GM19351 (cell line): ENCODE data around the gene DAPK2.

Source experiments
- ATAC-seq: cut with Tn5 transposase; IDR thresholded peaks from one replicate; pipeline ENCODE4 v1.9.1; 2021; ENCODE audit warnings: mild to moderate bottlenecking, moderate library complexity; ENCODE audit not compliant: unreplicated experiment

Gene DAPK2

DNA sequence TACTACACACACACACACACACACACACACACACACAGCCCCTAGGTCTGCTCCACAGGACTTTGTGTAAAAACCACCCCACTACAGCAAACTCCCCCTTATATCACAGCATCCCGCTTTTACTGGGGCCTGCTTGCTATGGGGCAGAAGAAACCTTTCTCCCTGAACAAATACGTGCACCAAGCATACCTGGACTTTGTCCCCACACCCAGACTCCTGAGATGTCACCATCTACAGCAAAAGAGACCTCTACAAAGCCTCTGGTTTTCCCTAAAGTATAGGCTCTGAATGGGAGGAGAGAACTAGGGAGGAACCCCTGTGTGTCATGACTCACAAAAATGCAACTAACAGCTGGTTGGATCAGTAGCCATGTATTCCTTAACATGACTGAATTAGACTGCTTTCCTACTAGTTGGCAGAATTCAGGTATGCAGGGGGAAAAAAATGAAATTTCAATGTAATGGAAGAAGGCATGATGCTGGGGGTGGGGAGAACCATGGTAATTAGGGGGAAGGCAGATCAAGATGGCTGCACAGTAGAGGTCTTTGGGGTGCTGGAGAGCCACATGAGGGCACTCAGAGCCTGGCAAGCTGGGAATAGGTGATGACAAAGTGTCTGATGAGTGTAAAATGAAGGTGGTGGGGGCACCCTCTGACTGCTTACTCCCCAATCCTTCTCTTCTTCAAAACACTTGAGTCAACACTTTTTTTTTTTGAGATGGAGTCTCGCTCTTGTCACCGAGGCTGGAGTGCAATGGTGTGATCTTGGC, 45.9 kb downstream of the DAPK2 start:
- no peak for ATAC-seq

DNA sequence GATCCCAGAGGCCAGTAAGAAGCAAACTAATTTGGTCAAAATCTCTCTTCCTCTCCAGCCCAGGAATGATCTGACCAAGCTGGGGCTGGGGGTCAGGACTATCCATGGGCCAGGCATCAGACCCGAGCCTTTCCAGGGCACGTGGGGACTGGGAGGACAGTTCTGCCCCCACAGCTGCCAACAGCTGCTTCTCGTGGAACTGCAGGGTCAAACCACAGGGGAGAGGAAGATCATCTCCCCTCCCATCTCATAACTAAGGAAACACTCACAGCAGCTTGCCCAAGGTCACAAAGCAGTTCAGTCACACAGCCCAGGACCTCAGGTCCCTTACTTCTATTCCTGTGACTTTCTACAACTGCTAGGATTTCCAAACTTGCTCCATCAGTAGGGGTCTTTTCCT, 47.1 kb downstream of the DAPK2 start:
- ATAC-seq: no peak

DNA sequence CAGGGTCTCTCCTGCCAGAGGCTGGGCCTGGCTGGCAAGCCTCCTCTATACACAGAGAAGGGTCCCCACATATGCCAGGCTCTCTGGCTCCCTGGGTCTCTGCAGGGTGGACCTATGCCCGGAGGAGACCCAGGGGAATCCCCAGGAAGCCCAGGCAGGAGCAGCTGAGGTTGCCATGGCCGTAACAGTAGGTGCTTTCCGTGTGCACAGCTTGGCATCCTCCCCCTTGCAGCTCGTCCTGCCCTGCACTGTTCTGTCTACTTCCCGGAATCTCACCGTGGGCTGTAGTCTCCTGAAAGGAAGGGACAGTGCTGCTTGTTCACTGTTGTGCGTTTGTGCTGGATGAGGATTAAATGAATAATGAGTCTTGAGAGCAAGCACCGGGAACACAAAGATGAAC, 47.8 kb downstream of the DAPK2 start:
- ATAC-seq: no peak

DNA sequence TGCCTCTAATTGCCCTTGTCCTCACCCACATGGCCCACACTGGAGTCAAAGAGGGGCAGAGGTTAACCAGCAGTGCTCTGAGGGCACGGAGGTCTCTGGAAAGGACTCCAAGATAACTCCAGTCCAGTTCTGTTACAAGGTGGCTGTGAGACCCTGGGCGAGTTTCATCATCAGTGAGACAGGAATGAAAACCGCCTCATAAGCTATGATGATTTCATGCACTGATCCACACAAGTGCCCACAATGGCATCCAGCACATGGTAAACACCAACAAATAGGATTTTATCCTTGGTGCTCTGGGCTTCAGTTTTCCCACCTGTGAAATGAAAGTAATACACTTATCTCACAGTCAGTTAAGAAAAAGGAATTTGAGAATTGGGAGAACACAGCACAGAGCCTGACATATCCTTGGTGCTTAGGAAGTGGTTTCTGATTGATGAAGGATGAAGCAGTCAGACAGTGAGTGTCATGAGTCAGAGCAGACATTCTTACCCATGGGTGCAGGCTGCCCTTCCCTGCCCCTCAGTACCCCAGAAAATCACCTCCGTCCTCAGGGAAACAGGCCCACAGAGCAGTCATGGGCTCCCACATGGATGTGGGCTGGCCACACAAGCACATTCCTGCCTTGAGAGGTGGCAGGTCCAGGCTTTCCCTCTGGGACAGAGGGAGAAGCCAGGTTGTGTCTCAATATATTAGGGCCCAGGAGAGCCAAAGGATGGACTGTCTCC, 48.4 kb downstream of the DAPK2 start:
- ATAC-seq: no peak

DNA sequence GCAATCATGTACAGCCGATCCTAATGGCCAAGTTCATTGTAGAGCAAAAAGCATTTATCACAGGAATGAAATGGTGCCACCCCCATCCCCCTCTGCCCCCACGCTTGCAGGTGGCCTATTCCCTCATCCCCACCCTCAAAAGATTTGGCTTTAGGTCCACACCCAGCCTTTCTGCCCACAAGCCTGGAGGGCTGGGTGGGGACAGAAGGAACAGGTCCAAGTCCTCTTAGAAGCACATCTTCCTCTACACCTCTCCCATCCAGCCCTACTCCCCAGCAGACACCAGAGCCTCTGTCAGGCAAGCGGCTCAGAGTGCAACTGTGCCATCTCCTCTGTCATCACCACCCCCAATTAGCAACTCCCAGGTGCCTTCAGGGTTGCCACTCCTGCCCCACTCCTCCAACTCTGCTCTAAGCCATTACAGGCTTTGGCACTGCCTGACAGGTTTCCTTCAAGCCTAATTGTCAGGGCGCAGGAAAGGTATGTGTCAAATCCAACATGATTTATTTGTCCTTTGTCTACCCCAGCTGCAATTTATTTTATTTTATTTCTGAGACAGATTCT, 49.4 kb downstream of the DAPK2 start:
- ATAC-seq: no peak

DNA sequence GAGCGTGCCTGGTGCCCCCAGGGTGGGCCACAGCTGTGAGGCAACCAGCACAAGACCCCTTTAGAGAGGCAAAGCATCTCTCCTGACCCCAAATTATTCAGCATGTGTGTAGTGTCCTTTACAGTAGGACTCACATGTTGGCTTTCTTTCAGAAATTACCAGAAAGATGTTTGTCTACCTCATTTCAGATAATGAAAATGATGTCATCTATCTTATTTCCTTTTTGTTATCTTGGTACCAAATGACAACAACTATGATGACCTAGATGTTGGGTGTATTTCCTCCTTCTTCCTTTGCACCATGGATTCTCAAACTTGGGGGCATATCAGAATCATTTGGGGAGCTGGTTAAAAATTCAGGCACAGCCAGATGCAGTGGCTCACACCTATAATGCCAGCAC, 50.5 kb downstream of the DAPK2 start:
- ATAC-seq: no peak

DNA sequence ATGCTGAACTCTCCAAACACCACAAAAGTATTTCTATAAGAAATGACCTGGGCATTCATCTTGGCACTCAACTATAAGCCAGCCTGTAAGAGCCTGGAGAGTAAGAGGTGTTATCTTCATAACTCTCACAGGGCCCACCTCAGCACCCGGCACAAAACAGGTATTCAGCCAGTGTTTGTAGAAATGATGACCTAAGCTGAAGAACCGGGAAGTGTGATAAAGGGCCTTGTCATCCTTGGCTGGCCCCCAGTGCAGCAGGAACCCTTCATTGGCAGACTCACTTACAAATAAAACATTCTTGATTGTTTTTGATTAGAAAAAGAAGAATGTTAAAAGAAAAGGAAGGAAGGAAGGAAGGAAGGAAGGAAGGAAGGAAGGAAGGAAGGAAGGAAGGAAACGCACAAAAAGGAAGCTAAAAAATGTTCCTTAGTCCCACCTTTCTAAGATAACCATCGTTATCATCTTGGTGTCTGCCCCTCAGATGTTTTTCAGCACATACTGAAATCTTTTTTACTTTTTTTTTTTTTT, 52.1 kb downstream of the DAPK2 start:
- ATAC-seq: no peak

DNA sequence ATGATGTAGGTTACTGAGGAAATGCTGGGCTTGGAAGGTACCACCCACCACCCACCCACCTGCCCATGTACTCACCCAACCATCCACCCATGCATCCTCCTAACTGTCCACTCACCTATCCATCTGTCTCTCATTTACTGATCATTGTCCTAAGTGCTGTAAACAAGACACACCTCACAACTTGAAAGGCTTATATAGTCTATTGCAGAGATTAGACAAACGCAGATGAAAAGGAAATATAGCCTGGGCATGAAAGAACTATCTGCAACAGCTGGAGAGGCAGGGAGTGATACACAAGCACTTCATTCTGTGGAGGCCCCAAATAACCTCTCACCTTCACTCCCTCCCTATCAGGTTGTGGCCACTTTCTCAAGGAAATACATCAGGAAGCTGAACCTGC, 54.0 kb downstream of the DAPK2 start:
- ATAC-seq: no peak

DNA sequence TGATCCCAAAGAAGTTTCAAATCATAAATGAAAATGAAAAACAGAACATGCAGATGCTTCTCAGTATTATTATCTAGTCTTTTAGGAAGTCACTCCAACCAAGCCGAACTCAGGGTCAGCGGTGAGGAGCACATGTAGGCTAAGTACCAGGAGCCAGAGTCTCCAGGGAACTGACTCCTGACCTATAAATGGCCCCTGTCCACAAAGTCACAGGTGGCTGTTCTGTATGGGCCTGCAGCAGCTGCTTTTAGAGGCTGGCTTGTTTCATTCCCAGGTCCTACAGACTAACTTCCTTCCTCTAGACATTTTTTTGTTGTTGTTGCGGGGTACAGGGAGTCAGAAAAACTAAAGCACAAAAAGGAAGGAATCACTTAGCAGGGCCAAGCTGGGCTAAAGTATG, 54.6 kb downstream of the DAPK2 start:
- ATAC-seq: no peak

DNA sequence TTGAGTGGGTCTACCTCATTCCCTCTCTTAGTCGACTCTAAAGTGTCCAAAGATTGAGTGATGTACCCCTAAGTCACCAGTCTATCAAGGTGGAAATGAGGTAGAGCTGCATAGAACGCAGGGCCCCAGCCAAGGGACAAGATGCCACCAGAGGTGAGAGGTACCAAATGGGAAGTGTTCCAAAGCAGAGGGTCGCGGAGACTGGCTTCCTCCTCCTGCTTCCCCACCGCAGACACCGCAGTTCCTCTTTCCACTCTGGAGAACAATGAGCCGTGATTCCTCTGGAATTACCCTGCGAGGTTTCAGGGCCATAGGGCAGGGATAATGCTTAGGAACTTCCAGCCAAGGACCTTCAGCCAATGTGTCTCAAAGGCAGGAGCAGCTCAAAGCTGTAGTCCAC, 55.8 kb downstream of the DAPK2 start:
- no peak for ATAC-seq

DNA sequence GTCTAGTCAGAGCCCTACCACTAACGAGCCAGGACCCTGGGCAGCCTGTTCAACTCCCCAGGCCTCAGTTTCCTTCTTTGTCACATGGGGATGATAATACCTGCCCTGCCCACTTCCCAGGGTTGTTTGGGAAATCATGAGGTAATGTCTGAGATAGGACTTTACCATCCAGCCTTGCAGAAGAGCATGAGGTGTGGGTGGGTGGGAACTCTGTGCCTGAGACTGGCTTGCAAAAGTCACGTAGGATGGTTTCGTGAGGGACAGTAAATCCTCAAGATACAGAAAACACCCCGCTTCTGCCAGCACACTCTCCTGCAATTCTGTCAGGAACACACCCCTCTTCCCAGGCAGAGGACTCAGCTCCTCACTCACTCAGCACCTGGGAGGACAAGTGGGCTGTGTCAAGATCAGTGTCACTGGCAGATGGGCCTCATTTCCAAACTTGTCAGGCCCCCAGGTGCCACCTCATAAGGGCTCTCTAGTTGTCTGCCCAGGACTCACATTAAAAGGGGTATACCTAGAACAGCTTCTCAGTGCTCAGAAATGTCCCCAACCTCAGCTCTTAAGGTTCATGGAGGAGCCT, 58.4 kb downstream of the DAPK2 start:
- no peak for ATAC-seq

DNA sequence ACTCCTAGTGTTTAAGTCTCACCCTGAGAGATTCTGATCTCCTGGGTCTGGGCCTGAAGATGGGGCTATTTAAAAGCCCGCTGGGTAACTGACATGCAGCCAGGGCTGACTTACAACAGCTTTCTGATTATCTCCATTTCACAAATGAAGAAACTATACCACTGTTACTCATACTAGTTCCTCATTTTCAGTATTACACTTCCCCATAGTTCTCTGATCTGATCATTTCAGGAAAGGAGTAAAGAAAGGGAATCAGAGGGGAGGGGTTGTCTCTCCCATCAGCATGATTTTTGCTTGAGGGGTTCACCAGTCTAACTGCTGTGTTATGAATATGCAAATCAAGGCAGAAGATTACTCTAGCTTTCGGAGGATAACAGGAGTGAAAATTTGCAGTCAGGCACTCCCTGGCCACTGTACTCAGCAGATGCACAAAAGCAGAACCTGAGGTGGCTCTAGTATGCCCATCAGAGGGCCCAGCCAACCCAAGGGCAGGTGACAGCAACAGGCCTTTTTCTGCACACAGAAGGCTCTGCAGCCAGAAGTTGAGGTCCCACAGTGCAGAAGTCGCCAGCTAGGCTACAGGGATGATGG, 59.4 kb downstream of the DAPK2 start:
- peak; percentile 73 for ATAC-seq

DNA sequence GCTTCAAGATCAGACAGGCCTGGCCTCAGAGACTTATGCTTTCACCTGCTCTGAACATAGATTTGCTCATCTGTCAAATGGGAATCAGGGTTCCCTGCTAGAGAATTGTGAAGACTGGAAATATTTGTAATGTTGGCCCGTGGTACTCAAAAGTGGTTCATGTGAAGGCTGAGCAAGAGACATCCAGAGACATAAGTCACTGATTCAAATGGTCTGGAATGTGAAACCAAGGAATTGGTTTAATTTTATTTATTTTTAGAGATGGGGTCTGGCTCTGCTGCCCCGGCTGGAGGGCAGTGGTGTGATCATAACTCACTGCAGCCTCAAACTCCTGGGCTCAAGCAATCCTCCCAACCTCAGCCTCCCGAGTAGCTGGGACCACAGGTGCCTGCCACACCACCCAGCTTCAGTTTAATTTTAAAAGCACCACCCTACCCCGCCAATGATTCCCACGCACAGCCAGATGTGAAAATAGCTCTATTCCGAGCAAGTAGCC, 60.1 kb downstream of the DAPK2 start:
- peak; percentile 15 for ATAC-seq

DNA sequence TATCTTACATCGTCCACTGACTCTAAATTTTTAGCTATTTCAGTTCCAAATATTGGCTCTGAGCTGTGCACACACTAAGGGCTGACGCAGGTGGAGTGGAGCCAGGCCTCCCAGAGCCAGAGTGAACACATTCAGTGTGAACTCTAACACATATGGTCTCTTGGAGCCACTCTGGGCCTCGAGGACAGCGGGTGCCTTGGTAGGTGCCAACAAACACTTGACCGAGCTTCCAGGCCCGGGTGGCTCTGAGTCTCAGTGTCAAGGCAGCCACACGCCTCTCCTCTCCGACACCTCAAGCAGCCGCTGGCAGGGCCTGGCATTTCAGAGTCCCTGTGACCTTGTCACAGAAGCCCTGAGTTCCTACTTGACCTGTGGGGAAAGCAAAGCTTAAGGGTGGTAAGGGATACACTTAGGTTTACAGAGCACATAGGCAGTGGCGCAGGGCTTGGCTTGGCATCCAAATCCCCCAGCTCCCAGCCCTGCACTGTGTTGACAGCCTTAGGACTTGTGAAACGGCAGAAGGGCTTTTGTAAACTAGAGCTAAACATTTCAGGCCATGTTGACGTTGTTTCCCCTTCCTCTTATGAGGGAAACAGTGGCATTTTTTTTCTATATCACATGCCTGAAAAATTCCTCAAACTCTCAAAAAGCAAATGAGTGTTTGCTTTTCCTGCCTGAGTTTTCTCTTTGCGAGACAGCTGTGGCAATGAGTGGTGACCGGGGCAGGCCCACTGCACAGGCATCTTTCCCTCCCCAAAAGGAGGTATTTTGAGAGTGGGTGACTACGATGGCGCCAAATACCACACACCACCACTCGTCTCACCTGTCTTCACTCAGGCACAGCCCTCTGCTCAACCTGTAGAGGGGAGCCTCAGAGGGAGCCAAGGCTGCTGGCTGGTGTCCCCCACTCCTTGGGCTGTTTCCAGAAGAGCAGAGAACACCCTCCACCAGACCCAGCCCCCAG, 60.8 kb downstream of the DAPK2 start:
- ATAC-seq: no peak

DNA sequence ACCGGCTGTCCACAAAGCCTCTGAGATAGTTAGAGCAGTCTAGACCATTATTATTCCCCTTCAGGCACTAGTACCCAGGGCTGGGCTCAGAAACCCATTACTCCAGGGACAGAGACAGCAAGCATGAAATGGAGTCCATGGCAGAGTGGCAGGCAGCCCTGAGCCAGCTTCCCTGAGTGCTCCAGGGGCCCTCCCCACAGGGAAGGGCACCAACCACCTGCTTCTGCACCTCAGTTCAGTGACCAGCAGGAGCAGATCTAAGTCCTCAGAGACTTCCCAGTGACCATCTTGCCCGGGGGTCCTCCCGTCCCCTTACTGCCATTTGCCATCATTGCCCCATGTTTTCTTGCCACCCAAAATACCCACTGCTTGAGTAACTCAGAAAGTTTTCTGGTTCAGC, 62.0 kb downstream of the DAPK2 start:
- ATAC-seq: no peak

DNA sequence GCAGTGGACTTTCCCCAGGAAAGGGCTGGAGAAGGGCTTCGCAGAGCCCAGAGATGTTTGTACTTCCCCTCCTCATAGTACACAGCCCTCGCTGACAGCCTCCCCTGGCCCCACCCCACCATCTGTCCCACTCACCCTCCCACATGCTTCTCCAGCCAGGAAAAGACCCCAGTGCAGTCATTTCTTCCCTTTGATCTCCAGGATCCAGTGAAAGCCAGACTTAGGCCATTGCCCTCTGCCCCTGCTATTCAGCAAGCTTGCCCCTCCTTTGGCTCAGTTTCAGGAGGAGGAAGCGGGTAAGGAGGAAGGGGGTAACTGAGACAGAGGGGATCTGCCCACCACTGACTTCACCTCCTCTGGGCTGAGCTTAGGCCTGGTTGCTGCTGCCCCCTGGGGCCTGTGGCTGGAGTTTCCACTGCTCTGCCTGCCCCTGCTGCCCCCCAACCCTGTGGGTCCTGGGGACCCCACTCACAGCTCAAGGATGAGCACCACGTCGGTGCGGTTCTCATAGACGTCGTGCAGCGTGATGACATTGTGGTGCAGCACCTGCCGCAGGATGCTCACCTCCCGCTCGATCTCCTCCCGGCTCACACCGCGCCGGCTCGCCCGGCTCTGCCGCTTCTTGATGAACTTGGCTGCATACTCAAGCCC, 63.1 kb downstream of the DAPK2 start:
- ATAC-seq: no peak

DNA sequence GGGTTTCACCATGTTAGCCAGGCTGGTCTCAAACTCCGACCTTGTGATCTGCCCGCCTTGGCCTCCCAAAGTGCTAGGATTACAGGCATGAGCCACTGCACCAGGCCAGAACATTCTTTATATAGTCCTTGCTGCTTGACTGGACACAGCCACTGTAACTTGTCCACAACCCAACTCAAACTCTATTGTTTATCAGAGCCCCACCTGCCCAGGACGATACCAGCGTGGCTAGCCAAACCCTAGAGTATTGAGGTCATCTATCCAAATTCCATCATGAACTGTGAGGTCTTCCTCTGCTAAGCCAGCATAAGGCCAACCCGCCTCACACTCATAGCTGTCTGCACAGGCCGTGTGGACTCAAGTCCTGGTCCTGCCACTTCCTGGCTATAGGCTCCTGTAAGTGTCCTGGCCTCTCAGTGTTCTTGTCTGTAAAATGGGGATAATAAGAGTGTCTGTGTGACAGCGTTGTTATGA, 63.9 kb downstream of the DAPK2 start:
- no peak for ATAC-seq

DNA sequence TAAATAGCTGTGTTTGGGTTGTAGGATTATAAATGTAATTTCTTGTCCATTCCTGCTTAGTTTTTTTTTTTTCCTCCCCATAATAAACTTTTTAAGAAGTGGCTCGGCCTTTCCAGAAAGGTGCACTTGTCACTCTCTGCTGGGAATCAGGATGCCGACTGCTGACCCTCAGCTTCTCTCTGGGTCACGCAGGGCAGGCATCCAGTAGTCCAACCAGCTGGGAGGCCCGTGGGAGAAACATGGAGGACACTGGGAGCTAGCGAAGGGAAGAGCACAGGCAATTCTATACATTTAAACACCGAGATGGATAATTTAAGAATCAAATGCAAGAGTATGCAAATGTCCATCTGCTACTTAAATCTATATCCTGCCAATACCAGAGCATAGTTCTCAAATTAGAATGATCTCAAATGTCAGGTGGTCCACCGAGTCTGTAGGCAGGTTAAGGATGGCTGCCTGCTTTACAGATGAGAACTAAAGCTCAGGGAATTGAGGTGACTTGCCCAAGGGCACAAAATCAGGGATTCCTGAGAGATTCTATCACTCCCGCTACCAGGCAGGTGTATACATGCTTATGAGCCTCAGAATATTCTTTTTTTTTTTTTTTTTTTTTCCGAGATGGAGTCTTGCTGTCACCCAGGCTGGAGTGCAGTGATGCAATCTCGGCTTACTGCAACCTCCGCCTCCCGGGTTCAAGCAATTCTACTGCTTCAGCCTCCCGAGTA, 64.5 kb downstream of the DAPK2 start:
- no peak for ATAC-seq
